Activated T-helper 1 cell treated with anti-CD3 and anti-CD28 coated beads, Interleukin-2, amount 50 U/mL, for 16 hours (primary cell): ENCODE measurements around the gene TEX264.

Source experiments
- DNase-seq, 2 donors: peaks; one replicate each; pipeline ENCODE4 v3.0.0-alpha.2; 2020; ENCODE audit warnings: low read depth in 1 of 2, low spot score in 1 of 2

The TEX264 gene

DNA sequence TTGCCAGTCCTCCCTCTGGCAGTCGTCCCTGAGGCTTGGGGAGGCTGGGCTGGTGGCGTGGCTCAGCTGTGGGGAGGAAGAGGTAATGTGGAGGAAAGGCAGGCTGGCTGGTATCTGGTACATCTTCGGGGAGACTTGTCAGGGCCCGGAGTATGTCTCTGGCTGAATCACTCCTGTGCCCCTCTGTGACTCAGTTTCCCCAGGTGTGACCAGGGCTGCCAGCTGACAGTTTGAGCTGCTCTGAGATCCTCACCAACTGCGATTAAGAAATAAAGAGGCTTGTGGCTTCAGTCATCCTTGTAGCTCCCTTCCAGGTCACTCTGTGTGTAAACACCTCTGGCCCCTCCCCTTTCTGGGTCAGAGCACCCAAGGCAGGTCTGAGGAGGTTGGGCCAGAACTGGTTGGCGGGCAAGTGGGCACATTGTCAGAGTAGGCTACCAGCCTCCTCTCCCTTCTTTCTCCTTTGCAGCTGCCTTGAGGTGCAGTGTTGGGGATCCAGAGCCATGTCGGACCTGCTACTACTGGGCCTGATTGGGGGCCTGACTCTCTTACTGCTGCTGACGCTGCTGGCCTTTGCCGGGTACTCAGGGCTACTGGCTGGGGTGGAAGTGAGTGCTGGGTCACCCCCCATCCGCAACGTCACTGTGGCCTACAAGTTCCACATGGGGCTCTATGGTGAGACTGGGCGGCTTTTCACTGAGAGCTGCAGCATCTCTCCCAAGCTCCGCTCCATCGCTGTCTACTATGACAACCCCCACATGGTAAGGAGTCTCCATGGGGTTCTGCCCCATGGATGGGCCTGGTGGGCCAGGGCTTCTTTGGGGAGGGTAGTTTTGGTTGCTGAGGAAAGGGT is 3.0 kb downstream of the TEX264 start:
- DNase-seq = no peak

DNA sequence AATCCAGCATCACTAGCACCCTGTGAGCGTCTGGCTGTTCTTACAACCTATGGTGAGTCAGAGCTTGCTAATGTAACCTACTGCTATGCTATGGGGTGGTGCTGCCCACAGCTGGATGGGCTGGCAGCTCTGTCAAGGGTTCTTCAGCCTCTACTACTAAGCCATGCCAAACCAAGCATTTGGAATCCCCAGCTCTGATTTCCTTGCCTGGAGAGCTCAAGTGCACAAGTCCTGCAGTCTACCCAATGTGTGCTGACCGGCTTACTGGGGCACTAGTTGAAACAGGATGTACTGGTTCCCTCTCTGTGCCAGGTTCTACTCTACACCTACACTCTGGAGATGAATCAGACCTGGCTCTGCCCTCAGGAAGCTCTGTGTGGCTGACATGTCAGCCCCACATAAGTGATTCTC is 4.2 kb downstream of the TEX264 start:
- DNase-seq = no peak

DNA sequence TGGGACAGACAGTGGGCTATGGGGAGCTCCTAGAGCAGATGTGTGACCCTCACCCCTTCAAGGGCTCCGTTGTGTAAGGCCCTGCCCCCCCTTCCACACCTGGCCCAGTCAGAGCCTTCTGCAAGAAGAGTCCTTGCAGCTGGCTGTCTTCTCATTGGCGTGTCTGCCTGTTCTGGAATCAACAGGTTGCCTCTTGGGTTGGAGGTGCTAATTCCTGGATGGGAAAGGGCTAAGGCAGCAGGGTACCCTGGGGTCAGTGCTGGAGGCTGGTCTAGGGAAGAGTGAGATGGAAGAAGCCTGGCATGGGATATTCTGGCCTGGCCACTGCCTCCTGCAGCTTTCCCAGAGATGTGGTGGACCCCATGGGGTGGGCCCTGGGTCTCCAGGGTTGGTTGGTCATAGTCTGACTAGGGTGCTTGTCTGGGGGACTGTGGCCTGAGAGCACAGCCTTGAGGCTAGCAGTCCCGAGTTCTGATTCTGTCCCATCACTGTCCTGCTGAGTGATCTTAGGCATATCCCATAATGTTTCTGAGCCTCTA is 5.1 kb downstream of the TEX264 start:
- no peak for DNase-seq

DNA sequence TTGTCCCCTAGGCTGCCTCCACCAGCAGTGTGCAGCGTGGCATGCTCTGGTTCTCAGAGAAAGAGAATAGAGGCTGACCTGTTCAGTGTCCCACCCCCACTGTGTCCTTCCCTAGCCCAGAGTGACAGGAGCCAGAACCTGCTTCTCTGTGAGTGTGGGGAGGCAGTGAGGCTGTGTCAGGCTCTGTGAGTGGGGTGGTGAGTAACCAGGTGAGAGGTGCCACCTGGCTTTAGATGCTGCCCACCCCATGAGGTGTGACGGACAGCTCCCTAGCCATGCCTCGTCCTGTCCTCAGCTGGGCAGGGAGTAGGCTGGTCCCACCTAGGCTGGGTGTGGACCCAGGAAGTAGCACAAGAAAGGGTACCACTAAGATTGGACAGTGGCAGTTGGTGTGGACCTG is 6.3 kb downstream of the TEX264 start:
- DNase-seq = no peak

DNA sequence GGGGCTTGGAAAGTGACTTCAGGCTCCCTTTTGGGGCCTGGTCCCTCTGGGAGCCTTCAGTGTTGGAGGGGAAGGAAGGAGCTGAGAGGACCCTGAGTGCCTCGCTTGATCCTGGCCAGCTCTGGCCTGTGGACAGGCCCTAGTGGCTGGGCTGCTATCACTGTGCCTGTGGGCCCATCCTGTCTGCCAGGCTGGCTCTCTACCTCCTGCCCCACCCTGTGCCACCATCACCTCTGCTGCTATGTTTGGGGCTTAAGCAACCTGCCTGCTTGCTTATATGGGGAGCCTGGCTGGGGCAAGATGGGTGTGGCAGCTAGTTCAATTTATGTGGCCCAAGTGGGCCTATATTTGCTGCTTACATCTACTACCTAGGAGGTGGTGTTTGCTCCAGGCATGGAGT is 7.1 kb downstream of the TEX264 start:
- no peak for DNase-seq

DNA sequence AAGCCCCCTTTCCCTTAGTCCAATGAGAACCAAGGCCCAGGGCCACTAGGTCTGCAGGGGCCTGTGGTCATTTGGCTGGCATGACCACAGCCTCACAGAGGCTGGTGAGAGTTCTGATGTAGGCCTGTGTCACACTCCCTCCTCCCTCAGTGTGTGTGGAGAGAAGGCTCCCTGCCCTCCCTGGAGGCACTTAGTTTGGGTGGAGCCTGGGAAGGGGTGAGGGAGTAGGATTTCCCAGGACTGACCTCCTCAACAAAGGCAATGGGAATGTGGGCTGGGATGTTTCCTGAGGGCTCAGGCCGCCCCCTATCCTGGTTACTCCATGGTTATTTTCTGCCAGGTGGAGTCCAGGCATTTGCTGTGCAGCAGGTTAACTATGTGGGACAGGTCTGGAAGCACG is 7.6 kb downstream of the TEX264 start:
- DNase-seq = no peak

DNA sequence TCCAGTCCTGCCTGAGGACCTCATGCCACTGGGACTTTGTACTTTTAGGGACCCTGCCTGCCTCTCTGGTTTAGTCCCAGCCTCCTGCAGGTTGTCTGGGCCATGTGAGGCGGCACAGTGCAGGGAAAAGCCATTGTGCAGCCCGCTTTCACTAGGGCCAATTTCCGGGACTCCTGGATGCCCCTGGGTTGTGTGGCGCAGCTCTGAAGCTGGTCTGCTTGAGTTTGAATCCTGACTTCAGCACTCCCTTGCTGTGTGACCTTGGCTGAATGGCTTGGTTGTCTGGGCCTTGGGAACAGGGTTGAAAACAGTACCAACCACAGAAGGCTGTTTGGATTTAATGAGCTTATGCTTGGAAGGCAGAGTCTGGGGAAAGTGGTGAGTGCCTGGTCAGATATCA is 8.3 kb downstream of the TEX264 start:
- no peak for DNase-seq

DNA sequence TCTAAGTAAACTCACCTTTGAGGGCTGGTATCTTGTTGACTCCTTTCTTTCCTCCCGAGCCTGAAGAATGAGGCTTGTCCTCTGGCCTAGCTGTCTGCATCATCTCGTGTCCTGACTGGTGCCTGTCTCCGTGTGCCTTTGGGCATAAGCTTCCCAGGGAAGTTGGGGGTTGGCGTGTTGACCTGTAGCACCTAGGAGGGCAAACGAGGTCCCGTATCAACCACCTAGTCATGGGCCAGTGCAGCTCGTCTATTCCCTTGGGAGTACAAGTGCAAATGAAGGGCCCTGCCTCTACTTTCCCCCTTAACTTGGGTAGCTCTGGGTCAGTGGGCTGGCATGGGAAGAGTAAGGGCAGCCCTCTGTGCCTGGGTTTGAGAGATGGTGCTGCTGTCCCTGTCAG is 8.7 kb downstream of the TEX264 start:
- no peak for DNase-seq

DNA sequence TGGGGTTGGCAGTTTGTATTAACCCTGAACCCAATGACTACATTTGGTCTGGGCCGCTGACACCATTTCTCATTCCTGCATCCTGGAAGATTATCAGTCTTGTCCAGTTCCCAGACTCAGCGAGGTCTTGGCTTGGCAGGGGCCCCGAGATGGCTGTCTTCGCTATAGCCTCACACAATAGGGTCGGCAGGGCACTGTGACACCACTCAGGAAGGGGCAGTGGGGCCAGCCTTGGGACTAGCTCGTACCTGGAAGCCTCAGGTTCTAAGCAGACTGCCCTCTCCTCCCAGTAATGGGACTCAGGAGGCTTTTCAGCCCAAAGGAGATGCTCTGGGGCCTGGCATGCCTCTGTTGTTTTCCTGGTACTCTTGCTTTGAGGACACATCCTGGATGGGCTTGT is 9.1 kb downstream of the TEX264 start:
- no peak for DNase-seq

DNA sequence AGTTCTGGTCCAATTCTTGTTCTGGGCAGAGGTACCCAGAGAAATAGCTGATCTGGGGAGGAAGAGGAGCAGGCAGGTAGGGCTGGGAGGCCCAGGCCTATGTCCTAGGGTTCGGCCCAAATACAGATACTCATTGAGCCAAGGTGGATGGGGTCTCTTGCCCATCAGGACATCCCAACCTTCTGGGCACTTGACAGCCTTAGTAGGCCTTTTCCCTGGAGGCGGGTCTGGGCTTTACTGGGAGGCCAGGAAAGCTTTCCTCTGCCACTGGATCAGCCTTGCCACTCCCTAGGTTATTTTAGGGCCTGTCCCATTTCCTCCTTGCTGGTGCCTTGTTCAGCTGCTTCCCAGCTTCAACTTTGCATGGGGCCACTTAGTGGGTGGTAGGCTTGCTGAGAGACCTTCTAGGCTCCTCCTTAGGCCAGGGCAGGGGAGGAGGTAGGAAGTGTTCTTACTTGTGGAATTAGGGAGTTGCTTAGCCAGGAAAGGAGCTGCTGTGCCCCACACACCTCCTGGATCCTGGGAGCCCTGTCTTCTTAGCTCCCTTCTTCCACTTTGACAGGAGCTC is 9.7 kb downstream of the TEX264 start:
- DNase-seq = no peak

DNA sequence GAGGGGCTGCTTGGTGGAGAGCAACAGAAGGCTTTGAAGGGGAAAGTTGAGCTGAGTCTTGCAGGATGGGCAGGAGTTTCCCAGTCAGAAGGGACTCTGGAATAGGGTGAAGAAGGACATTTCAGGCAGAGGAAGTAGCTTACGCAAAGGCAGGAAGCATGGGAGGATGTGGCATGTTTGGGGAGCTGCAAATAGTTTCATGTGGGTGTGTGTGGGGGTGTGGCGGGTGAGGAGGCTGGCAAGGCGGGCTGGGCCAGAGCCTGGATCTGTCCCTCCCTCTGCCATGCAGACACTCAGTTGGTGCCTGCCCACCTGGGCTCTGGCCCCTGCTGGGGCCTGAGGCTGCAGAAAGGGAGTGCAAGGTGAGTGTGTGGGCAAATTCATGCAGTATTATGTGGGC is 10.4 kb downstream of the TEX264 start:
- DNase-seq = peak; percentile 18 to 21

DNA sequence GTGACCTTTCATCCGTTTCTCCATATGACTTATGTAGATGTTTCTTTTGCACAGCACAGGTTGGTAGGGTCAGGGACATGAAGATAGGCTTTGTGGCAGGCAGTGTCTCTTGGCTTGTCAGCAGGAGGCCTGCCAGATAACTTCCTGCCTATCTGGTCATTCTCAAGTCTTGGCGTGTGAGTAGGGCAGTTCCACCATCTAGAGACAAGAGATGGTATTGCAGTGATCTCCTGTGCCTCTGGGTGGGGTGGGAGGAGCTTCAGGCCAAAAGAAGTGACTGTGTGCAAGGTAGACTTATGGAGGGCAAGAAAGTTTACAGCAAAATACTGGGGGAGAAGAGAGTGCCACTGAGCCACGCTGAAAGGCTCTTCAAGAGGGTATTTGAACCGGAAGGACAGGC is 11.0 kb downstream of the TEX264 start:
- peak; percentile 26 to 59 for DNase-seq

DNA sequence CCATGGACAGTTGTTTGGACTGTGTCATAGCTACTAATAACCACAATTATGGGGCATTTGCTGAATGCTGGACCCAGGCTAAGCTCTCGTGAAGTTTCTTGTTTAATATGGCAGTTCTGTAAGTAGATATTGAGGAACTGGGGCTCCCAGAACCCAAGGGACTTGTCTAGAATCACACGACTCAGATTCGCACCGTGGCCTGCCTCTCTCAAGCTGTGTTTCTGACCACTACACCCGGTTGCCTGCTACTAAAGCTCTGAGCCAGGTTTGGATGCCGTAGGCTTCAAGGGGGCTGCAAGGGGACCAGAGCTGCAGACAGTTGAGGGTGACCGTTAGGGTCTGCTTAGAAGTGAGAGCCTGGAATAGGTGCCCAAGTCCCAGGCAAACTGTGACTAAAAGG is 11.5 kb downstream of the TEX264 start:
- DNase-seq = no peak

DNA sequence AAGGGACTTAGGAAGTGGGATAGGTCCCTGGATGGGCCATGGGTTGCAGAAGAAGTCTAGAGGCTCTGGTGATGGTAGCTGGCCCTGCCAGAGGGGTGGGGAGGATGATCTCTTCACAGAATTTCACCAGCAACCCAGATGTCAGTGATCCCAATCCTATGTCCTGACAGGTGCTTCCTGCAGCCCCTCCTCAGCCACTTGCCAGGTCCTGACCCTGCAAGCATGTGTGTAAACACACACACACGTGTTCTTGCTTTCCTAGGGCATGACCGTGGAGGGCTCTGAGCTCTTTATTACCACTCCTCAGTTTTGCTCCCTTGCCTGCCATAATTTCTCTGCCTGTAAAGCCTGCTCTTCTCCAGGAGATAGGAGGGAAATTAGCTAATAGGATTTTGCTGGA is 12.5 kb downstream of the TEX264 start:
- no peak for DNase-seq

DNA sequence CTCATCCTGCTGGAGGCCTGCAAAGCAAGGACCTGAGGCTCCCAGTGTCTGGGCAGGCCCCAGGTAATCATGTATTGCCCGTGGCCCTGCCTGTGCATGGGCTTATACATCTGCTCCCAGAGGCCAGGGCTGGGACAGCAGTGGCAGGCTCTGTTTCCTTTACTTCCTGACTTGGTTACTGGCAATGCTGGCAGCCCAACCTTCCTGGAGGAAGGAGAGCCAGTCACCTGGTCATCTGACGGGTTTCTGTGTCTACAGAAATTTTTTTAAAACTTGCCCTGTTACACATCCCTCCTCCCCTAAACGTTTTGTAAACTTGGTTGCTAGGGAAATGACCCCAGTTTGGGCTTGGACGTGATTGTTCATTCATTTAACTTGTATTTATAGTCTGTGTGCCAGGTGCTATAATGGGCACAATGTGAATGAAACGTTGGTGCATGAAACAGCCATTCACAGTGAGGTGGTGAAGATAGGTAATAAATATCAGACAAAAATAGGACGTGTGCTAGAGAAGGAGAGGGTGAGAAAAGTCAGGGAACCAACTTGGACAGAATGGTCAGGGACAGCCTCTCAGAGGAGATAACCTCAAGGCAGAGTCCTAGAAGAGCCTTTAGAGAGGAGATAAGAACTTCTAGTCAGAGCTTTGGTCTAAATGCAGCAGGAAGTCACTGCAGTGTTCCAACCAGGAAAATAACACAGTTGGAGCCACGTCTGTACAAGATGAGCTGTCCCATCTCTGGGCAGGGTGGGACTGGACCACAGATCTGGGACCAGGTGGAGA is 14.1 kb downstream of the TEX264 start:
- no peak for DNase-seq

DNA sequence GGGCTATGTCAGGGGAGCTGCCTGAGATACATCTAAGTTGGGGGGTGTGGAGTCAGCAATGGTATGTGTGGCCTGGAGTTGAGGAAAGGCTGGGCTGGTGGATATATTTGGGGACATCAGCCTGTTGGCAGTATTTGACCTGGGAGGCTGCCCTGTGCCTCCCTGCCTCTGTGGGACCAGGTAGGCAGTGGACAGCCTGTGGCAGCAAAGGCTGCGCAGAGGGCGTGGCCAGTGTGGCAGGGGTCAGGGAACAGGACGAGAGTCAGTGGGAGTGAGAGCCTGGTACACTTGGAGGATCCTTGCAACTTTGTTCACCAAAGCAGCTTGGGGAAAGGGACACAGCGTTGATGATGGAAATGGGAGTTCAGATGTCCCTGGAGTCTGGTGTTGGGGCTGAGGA is 15.0 kb downstream of the TEX264 start:
- no peak for DNase-seq

DNA sequence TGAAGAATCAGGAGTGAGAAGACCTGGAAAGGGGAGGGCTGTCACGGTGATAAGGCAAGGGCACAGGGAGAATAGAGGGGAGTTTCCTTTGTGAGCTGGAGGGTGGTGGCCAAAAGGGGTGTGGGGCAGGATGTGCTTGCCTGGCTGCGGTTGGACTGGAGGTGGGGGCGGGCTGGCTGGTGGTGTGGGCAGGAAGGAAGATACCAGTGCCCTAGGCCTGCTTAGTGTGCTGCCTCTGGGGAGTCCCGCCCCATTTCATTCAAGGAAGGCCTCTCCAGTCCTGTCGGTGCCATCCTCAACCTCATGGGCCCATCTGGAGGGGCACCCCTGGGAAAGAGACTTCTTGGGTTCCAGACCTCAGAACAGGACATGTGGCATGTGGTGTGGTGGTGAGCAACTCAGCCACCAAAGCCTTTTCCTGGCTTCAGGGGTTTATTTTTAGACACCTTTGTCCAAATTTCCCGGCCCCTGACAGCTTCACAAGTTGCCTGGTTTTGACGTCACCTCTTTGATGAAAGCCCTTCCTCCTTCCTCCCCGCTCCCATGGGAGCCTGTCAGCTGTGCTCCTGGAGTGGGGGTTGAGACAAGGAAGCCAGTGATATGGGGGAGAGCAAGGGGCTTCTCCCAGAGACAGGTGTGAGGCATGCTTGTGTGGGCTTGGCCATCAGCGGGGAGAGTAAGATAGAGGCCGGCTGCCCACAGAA is 15.6 kb downstream of the TEX264 start:
- peak; percentile 65 to 76 for DNase-seq

DNA sequence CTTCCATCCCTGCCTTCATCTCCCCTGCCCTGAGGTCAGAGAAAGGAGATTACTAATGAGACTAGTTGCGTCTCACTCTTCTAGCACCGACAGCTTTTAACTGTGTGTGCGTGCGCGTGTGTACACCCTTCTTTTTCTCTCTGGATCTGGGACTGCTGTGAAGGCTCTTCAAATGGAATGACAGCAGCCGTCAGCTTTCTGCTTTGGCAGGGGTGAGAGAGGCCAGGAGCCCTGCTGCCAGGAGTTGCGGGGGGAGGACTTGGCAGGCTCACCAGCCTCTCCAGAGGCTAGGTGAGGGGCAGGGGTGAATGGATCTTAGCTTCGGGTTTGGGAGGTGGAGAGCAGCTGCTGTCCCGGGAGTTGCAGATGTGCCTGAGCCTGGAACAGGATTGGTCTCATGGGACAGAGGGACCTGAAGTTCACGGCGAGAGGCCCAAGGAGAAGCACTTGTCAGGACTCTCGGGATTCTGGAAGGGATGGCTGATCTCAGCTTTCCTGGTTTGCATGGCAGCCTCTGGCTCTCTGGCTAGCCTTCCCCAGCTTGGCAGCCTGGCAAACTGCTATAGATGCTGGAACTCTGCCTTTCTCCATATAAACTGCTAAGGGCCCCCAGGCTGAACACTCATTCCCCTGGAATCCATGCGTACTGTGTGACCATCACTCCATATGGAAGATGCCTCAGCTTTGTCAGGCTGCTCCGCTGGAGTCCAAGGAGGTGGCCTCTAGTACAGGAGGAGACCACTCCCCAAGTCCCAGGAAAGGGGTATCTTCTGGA is 16.6 kb downstream of the TEX264 start:
- DNase-seq = no peak

DNA sequence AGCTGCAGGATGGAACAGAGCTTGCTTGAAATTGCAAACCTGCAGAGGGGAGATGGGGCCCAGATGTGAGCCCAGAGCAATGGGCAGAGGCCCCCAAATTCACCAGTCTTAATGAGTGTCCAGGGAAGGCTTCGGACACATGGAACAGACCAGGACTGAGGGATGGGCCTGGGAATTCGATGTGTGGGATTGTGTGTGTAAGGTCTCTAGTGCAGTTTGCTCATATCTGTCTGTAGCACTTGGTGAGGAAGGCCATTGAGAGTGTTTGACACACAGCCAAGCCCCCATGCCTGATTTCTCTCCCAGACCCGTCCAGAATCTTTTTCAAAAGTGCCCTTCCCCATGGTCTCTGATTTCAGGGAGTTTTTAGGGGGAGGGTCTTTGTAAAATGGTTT is 17.2 kb downstream of the TEX264 start:
- no peak for DNase-seq

DNA sequence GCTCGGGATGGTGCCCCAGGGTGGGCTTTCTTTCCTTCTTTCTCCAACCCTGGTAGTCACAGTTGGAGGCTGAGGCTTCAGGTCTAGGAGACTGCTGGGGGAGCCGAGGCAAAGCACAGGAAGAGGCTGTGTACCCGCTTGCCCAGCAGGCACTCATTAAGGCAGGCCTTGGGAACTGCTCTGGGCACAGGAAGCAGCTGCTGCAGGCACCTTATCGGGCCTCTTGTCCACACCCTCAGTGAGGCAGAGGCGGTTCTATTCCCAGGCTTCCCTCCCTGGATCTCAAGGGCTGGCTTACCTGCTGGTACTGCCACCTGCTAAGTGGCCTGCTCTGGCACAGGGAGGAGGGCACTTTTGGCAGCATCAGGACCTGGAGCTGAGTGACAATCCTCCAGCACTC is 20.0 kb downstream of the TEX264 start:
- no peak for DNase-seq

DNA sequence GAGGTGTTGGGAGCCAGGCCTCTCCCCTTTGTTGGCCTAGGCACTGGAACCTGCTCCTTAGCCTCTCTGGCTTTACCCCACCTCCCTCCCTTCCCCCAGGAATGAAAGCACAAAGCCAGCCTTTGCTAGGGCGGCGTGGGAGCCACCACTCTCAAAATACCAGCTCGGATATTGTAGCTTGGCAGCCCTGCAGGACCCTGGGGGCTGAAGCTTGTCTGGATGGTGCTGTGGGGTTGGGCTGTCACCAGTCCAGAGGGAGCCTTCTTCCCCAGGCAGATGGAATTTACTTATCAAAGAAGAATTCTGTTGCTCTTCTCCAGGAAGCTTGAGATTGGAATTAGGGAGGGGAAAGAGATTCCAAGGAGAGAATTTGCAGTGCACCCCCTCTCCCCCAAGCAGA is 20.9 kb downstream of the TEX264 start:
- DNase-seq = no peak
